Activated T-cell treated with anti-CD3 and anti-CD28 coated beads for 24 hours (primary cell): ENCODE measurements around the gene MINDY4.
"Not testable (repeated sequence)": the region's sequence is repeated elsewhere in the genome, so short reads cannot be mapped to it uniquely, and the experiment has no call there.

Source experiments
- DNase-seq: peaks from one replicate; pipeline ENCODE4 v3.0.0-alpha.2; 2020; ENCODE audit warnings: low read depth

Gene MINDY4

GRCh38 chr7:30805081-30805691, 34.0 kb downstream of the MINDY4 start:
- DNase-seq, result no peak

DNA sequence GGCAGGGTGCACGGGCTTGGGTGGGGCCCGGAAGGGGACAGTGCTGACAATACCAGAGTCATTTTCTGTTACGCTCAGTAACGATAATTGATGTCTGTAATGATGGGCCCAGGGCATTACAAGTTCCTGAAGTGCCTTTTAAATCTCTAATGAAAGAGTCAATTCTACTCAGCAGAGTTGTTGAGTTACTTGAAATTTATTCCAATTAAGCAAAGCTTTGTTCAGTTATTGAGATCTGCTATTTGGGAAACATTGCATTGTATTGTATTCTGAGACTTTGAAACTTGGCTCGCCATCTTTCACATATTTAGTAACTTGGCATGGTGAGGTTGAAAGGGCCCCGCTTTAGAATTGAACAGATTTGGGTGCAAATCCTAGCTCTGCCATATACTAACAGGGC, 34.7 kb downstream of the MINDY4 start:
- no peak for DNase-seq

GRCh38 chr7:30807477-30807876, 36.3 kb downstream of the MINDY4 start:
- not testable (repeated sequence) for DNase-seq

GRCh38 chr7:30807941-30808340, 36.7 kb downstream of the MINDY4 start:
- DNase-seq, result not testable (repeated sequence)

DNA sequence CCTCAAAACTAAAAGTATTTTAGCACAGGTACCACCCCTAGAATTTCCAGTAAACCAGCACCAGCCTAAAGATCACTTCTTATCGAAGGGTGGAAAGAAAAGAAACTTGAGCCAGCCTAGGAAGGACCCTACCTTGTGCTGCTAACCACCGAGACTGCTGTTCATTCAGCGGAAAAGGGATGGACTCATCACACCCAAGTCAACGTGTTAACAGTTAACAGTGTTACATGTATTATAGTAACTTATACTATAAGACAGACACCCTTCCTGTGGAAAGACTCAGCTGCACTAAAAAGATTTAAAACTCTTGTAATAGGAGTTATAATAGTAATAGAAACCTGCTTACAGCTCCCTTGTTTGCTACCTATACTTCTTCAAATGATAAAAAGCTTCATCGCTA, 39.8 kb downstream of the MINDY4 start:
- no peak for DNase-seq

DNA sequence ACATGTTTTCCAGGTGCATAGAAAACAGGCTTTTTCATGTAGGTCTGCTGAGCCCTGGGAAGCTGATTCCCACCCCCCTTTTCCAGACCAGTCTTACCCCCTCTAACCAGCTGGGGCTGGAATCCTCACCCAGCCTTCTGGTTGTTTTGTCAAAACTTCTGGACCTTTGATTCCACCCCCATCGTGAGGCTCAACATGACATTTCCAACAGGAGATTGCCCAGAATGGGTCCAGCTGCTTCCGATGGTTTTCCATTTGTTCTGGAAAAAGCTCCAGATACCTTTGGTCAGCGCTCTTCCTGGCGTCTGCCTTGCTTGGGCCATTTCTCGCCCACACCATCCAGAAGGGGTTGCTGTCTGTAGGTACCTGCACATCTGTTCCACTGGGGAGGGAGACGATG, 41.5 kb downstream of the MINDY4 start:
- no peak for DNase-seq

DNA sequence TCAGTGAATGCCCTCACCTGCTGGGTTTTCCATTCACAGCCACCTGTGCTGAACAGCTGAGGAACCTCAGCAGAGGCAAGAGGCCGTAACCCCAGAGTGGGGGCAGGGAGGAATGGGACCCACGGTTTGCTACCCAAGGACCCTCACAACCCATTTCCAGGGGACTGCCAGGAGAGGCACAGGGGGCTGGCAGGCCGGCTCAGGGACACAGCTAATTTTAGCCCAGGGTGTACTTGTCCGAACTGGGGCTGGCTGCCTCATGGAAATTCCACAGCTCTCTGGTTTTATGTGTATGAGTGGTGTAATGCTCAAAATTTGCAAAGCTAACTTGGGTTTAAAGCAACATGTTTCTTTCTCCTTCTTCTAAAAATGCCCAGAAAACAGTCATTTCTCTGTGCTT, 42.2 kb downstream of the MINDY4 start:
- DNase-seq, result no peak

GRCh38 chr7:30814700-30815387, 43.6 kb downstream of the MINDY4 start:
- no peak for DNase-seq

- no peak for DNase-seq
These were observed 44.2 kb downstream of the MINDY4 start for GRCh38 chr7:30815388-30815854.

DNA sequence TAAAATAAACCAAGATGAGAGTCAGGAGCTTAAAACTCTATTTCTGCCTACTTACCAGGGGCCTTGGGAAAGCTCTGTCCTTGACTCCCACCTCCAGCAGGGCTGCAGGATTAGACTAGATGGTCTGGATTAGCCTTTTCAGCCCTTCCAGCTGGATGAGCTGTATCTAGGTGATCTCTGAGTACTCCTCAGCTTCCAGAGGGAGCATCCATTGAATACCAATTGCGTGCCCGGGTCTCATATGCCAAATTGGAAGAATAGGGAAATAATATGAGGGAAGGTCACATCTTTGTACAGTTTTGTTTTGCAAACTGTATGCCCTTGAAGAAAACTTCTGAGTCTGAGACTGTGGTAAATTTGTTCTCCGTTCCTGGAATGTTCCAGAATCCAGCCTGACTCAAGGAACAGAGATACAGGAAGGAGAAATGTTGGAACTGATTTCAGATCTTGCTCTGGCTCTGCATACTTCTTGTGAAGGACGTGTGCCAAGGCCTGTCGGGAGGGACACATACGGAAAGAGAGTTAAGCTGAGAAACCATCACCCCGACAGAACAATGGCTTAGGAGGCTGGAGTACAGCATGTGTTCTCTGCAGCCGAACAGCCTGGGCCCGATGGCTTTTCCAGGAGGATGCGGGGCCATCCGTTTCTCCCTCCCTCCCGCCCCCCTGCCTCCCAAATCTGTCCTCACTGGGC, 44.9 kb downstream of the MINDY4 start:
- DNase-seq, result no peak

- no peak for DNase-seq
These were observed 45.6 kb downstream of the MINDY4 start for GRCh38 chr7:30816645-30817370.

GRCh38 chr7:30817371-30817767, 46.2 kb downstream of the MINDY4 start:
- DNase-seq, result no peak

DNA sequence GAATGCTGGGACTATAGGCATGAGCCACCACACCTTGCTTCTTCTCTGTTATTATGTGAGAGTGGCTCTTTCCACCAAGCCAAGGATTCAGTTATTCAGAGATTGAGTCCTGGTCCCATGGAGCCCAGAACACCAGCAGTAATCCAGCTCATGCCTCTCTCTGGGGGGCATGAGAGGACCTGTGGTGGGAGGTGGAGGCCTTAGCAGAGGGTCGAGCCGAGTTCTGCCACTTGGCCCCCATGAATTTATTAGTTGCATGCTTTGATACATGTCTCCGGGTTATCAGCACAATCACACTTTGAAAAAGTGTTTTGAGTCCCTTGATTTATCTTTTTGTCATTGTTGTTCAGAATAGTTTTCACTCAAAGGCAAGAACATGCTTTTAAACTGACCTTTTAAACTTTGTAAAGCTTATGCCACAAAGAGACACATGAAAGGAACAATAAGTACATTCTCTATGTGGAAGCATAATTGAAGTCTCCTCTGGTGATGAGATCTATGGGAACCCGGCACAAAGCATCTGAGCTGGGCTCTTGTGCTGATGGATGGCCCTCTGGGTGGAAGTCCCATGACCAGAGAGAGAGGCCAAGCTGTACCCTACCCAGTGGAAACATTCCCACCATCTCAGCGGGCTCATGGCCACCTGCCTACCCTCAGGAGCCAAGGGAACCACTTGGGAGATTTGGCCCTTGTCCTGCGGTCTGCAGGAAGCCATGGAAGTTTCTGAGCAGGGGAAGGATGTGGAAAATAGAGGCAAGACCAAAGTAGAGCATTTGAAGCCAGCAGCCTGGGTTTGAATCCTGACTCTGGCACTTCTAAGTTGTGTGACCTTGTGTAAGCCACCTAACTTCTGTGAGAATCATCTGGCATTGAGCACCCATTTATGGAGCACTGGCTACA, 53.9 kb downstream of the MINDY4 start:
- no peak for DNase-seq

DNA sequence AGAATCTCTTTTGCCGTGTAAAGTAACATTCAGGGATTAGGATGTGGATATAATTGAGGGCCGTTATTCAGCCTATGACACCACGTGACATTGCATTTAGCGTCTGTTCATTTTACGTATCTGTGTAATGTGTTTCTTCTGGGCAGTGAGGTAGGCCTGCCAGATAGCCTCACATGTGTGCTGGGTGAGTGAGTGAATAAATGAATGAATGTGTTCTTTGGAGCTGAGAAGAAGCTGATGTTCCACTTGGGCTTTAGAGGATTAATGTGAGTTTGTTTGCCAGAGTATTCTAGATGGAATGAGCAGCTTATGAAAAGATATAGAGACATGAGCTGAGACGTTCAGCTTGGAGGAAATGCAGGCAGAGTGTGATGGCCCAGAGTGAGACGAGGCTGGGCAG, 55.0 kb downstream of the MINDY4 start:
- no peak for DNase-seq

- DNase-seq, result no peak
These were observed 57.4 kb downstream of the MINDY4 start for GRCh38 chr7:30828591-30828990.

- DNase-seq, result no peak
These were observed 58.3 kb downstream of the MINDY4 start for GRCh38 chr7:30829471-30829870.

- DNase-seq, result no peak
These were observed 60.0 kb downstream of the MINDY4 start for GRCh38 chr7:30831227-30831626.

DNA sequence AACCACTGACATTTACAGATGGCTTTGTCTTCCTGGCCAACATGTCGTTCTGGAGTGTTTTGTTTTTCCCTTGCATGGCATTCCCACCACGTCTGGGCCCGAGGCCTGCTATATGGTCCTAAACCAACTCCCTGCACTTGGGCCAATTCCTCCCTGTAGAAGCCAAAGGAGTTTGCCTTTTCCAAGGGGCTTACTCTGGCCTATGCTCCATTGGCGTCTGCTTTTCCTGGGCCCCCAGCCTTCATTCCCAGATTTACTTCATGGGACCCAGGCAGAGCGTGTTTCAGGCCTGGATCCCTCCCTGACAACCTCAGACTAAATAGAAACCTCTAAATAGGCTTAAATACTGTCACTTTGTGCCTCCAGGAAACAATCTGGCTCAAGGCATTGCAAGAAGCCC, 60.7 kb downstream of the MINDY4 start:
- DNase-seq, result no peak

DNA sequence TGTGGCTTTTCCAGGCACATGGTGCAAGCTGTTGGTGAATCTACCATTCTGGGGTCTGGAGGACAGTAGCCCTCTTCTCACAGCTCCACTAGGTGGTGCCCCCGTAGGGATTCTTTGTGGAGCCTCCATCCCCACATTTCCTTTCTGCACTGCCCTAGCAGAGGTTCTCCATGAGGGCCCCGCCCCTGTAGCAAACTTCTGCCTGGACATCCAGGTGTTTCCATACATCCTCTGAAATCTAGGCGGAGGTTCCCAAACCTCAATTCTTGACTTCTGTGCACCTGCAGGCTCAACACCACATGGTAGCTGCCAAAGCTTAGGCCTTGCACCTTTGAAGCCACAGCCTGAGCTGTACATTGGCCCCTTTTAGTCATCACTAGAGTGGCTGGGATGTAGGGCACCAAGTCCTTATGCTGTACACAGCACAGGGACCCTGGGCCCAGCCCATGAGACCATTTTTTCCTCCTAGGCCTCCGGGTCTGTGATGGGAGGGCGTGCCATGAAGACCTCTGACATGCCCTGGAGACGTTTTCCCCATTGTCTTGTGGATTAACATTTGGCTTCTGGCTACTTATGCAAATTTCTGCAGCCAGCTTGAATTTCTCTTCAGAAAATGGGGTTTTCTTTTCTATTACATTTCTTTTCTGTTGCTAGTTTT, 62.9 kb downstream of the MINDY4 start:
- not testable (repeated sequence) for DNase-seq

DNA sequence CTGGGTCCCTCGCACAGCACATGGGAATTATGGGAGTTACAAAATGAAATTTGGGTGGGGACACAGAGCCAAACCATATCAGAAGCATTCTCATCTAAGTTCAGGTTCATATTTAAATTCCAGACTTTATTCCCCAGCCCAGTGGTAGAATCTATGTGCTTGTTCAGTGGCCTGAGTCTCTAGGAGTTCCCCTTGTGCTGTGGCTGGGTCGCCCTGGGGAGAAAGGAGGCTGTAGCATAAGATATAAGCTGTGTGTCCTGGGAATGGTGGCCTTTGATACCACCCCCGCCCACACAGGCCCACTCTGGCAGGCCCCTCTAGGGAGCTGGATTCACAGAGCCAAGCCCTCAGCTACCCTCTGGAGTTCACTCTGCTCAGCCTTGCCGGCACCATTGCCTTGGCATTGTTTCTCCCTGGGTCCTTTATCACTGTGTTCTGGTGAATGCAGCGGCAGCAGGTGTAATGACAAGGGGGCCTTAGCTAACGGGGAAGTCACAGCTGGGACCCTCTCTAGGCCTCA, 64.2 kb downstream of the MINDY4 start:
- DNase-seq, result no peak

GRCh38 chr7:30836991-30837390, 65.8 kb downstream of the MINDY4 start:
- no peak for DNase-seq
